Epithelial cell of esophagus (primary cell): ENCODE data around the gene PODNL1.
"Not testable (repeated sequence)": the region's sequence is repeated elsewhere in the genome, so short reads cannot be mapped to it uniquely, and the experiment has no call there.

Experiments
- DNase-seq: peaks from one replicate; pipeline ENCODE4 v3.0.0; 2010; ENCODE audit warnings: low read depth
- H3K4me3 ChIP-seq: 2 replicates; pipeline ENCODE4 v1.5.1; 2011; ENCODE audit warnings: mild to moderate bottlenecking, low read length, control low read depth
- CTCF ChIP-seq: IDR thresholded peaks from 2 replicates; pipeline ENCODE4 v1.5.1; 2011; ENCODE audit warnings: low read depth, mild to moderate bottlenecking, low read length, control low read depth, inconsistent platforms; ENCODE audit not compliant: insufficient read depth; ENCODE audit errors: missing control alignments

The PODNL1 gene

DNA sequence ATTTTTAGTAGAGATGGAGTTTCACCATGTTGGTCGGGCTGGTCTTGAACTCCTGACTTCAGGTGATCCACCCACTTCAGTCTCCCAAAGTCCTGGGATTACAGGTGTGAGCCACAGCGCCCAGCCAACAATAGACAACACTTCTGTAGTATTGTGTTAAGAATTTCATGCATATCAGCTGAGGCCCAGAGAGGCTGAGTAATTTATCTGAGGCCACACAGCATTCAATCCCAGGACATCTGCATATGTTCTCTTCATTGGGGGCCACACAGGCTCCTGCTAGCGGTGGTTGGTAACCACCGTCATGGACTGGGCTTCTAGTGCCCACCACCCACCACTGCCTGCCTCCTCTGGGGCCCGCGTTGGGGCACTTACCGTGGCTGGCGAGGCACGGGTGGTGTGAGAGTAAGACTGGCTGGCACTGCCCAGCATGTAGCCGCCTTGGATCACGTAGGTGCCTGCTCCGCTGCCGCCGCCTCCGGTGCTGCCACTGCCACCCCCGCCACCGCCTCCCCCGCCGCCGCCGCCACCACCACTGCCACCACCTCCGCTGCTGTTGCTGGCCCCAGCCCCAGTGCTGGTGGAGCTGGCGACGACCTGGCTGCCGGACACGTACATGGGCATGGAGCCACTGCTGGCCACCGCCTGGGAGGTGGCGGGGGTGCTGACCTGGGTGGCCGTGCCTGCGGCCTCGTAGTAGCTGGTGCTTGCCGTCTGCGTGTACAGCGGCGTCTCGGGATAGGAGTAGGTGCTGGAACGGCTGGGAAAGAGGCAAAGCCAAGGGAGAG is 34.3 kb upstream of the PODNL1 start:
- TF ChIP-seq CTCF, result no peak
- H3K4me3 ChIP-seq, result no peak overlapping the region
- DNase-seq, result no peak

DNA sequence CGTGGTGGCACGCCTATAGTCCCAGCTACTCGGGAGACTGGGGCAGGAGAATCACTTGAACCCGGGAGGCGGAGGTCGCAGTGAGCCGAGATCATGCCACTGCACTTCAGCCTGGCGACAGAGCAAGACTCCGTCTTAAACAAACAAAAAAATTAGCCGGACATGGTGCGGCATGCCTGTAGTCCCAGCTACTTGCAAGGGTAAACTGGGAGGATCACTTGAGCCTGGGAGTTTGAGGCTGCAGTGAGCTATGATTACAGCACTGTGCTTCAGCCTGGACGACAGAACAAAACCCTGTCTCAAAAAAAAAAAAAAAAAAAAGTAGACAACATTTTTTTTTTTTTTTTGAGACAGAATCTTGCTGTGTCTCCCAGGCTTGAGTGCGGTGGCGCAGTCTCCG is 33.7 kb upstream of the PODNL1 start:
- not testable (repeated sequence) for H3K4me3 ChIP-seq, DNase-seq

DNA sequence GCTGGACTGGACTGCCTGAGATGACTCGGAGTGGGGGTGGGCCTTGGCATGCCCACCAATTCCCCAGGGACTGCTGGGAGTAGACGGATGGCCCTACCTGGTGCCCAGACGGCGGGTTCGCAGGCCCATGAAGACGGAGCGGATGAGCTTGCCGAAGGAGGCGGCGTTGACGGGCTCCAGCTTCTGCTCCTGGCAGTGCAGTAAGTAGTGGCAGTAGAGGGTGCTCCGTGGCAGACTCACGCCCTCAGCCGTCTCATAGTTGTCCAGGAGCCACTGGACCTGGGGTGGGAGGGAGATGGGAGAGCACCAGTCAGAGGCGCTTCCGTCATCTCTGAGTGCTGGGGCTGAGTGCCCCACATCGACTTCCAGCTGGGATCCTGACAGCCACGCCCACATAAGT is 31.7 kb upstream of the PODNL1 start:
- TF ChIP-seq CTCF, result no peak
- no peak for DNase-seq
- no peak overlapping the region for H3K4me3 ChIP-seq

GRCh38 chr19:13968999-13969398 is 30.8 kb upstream of the PODNL1 start:
- TF ChIP-seq CTCF, result no peak
- DNase-seq, result no peak

GRCh38 chr19:13968383-13968935 is 30.2 kb upstream of the PODNL1 start:
- TF ChIP-seq CTCF, result no peak
- H3K4me3 ChIP-seq, result no peak overlapping the region
- DNase-seq, result no peak

More at GRCh38 chr19:13968999-13969398, 30.8 kb upstream of the PODNL1 start:
- H3K4me3 ChIP-seq, result no peak overlapping the region

DNA sequence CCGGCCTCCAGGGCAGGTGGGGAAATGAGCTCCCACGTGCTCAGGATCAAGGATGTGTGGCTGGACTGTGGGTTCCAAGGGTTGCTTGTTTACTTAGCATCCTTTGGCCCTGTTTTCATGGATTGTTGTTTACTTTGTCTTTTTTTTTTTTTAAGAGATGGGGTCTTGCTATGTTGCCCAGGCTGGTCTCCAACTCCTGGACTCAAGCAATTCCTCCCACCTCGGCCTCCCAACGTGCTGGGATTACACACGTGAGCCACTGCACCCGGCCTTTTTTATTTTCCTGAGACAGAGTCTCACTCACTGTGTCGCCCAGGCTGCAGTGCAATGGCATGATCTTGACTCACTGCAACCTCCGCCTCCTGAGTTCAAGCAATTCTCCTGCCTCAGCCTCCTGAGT is 29.0 kb upstream of the PODNL1 start:
- not testable (repeated sequence) for H3K4me3 ChIP-seq, DNase-seq

GRCh38 chr19:13966684-13967128 is 28.5 kb upstream of the PODNL1 start:
- H3K4me3 ChIP-seq, result no peak overlapping the region
- TF ChIP-seq CTCF, result no peak
- no peak for DNase-seq
